HG02938 (cell line): ENCODE data around the gene GABRP.
"Not testable (repeated sequence)": the region's sequence is repeated elsewhere in the genome, so short reads cannot be mapped to it uniquely, and the experiment has no call there.

Source experiments
- ATAC-seq: cut with Tn5 transposase; IDR thresholded peaks from one replicate; pipeline ENCODE4 v1.9.1; 2021; ENCODE audit warnings: mild to moderate bottlenecking, moderate library complexity; ENCODE audit not compliant: unreplicated experiment

The GABRP gene

GRCh38 chr5:170791325-170791954, 7.9 kb downstream of the GABRP start:
- no peak for ATAC-seq

GRCh38 chr5:170792878-170793277, 9.4 kb downstream of the GABRP start:
- no peak for ATAC-seq

- ATAC-seq, result no peak
Measured at GRCh38 chr5:170795154-170795553, 11.6 kb downstream of the GABRP start.

GRCh38 chr5:170805666-170806065, 22.1 kb downstream of the GABRP start:
- no peak for ATAC-seq

GRCh38 chr5:170809551-170809950, 26.0 kb downstream of the GABRP start:
- no peak for ATAC-seq

- no peak for ATAC-seq
Measured at GRCh38 chr5:170811719-170812118, 28.2 kb downstream of the GABRP start.

GRCh38 chr5:170813231-170813630, 29.7 kb downstream of the GABRP start:
- ATAC-seq, result no peak

GRCh38 chr5:170817195-170817594, 33.7 kb downstream of the GABRP start:
- no peak for ATAC-seq

- ATAC-seq, result no peak
Measured at GRCh38 chr5:170818232-170818631, 34.7 kb downstream of the GABRP start.

GRCh38 chr5:170819824-170820223, 36.3 kb downstream of the GABRP start:
- no peak for ATAC-seq

- ATAC-seq, result no peak
Measured at GRCh38 chr5:170821257-170821800, 37.8 kb downstream of the GABRP start.

GRCh38 chr5:170826117-170826516, 42.6 kb downstream of the GABRP start:
- no peak for ATAC-seq

GRCh38 chr5:170832241-170832640, 48.7 kb downstream of the GABRP start:
- ATAC-seq, result no peak

GRCh38 chr5:170833981-170834380, 50.5 kb downstream of the GABRP start:
- not testable (repeated sequence) for ATAC-seq

GRCh38 chr5:170836226-170836625, 52.7 kb downstream of the GABRP start:
- no peak for ATAC-seq

GRCh38 chr5:170843870-170844269, 60.3 kb downstream of the GABRP start:
- ATAC-seq, result no peak

GRCh38 chr5:170844651-170845050, 61.1 kb downstream of the GABRP start:
- no peak for ATAC-seq

- no peak for ATAC-seq
Measured at GRCh38 chr5:170846416-170846815, 62.9 kb downstream of the GABRP start.

- ATAC-seq, result no peak
Measured at GRCh38 chr5:170846846-170847245, 63.3 kb downstream of the GABRP start.

GRCh38 chr5:170848033-170848432, 64.5 kb downstream of the GABRP start:
- ATAC-seq, result no peak

GRCh38 chr5:170849374-170849773, 65.8 kb downstream of the GABRP start:
- no peak for ATAC-seq

- no peak for ATAC-seq
Measured at GRCh38 chr5:170854566-170854965, 71.0 kb downstream of the GABRP start.

GRCh38 chr5:170857066-170857465, 73.5 kb downstream of the GABRP start:
- no peak for ATAC-seq
